ENCODE data around the gene NSUN7.
"Not testable (repeated sequence)": the region's sequence is repeated elsewhere in the genome, so short reads cannot be mapped to it uniquely, and the experiment has no call there.

The NSUN7 gene

DNA sequence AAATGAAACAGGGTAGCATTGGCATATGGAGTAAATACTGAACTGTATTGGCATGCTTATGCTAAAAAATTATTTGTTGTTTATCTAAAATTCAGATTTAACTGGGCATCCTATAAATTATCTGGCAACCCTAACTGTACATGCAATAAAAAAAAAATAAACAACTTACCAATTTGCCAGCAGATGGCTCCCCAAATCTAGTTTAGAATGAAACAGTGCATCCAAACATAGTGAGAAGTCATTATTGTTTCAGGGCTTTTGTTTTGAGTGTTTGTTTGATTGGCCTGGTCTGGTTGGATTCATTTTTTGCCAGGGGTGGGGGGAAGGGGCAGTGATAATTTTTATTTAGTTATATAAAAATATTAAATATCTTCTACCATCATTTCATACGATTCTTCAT lies 12.8 kb upstream of the NSUN7 start:
- peak; percentile 33 for DNase-seq

DNA sequence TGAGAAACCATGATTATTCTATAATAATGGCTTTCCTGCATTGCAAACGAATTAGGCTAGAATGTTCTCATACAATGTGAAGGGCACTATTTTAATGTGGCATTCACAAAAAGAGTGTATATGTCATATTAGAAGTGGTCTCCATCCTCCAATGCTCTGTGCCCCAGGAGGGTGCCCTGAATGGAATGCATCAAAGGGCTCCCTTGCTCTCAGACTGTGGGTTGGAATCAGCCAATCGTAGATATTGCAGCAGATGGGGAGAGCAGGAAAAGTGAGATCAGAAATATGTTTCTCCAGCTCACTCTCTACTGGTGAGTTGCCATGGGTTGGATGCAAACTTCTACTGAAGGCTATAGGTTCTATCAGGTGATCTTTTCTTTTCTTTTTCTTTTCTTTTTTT lies 11.9 kb upstream of the NSUN7 start:
- no peak for DNase-seq

GRCh38 chr4:40739347-40739746 lies 10.4 kb upstream of the NSUN7 start:
- no peak for DNase-seq

GRCh38 chr4:40744218-40744617 lies 5.5 kb upstream of the NSUN7 start:
- no peak for DNase-seq

GRCh38 chr4:40745285-40745984 lies 4.3 kb upstream of the NSUN7 start:
- no peak for DNase-seq

GRCh38 chr4:40747207-40747835 lies 2.4 kb upstream of the NSUN7 start:
- no peak for DNase-seq

DNA sequence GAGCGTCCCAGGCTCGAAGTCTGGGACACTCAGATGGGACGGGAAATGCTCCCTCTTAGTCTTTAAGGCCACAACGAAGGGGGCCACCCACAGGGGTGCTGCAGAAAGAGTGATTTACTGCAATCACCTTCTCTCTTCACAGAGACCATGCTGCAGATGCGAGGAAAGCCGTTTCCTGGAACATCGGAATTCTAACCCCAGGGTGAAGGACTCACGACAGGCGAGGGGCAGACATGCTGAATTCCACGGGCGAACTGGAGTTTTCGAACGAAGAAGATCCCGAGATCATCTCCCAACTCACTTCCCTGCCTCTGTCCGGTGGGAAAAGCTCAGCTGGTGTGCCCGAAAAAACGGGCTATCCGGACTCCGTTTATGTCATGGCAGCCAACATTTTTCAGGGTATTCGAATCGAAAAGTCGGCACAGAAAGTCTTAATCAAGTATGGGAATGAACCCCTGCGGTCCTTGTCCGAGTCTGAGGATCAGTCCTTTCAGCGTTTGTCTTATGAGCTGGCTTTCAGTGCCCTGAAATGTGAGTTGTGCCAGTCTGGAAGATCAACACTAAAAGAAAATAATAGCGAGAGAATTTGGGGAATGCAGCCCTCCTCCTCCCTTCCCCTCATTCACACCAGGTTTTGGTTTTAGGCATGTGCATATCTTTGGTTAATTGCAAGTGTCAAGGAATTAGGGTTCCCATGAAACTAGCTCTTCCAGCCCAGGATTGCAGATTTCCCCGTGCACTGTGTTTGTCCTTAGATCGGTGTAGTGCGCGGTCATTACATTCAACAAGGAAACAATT lies 905 bp downstream of the NSUN7 start:
- DNase-seq: no peak

GRCh38 chr4:40755616-40756015 lies 5.9 kb downstream of the NSUN7 start:
- DNase-seq: no peak

GRCh38 chr4:40763228-40763716 lies 13.5 kb downstream of the NSUN7 start:
- no peak for DNase-seq

DNA sequence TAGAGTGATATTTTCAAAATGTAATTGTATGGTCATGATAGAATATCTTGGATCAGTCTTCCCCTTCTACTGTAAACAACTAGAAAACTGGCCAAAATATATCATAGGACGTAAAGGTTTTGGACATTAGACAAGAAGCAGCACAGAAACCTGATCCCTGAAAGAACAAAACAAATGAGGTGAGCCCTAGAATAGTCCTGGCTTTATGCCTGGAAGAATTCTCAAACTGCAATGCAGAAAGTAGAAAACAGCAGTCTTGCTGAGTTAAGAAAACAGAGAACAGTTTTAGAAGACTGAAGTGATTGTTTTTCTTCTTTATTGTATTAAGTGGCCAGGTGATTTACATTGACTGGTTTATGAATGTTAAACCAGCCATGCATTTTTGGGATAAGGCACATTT lies 19.5 kb downstream of the NSUN7 start:
- DNase-seq: no peak

GRCh38 chr4:40778090-40778489 lies 28.3 kb downstream of the NSUN7 start:
- no peak for DNase-seq

DNA sequence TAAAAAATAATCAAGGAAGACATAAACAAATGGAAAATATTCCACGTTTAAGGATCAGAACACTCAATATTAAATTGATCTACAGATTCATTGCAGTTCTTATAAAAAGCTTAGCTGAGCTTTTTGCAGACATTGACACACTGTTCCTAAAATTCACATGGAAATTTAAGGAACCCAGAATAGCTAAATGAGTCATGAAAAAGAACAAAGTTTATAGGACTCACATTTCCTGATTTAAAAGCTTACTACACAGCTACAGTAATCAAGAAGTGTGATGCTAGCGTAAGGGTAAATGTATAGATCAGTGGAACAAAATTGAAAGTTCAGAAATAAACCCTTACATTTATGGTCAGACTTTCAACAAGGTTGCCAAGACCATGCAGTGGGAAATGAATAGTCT lies 33.1 kb downstream of the NSUN7 start:
- no peak for DNase-seq

DNA sequence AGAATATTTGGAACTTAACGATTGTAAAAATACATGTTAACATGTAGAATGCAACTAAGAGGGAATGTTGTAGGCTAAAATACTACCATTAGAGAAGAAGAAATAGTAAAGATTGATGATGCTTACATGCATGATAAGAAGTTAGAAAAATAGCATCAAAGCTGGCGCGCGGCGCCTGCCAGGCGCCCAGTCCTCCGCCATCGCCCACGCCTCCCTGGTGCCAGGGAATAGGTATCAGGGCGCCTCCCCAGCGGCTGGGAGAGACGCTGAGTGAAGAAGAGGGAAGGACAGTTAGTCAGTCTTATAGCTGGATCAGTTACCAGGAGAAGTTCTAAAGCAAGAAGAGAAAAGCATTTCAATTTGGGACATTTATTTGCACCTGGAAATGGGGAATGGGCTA lies 36.0 kb downstream of the NSUN7 start:
- no peak for DNase-seq

DNA sequence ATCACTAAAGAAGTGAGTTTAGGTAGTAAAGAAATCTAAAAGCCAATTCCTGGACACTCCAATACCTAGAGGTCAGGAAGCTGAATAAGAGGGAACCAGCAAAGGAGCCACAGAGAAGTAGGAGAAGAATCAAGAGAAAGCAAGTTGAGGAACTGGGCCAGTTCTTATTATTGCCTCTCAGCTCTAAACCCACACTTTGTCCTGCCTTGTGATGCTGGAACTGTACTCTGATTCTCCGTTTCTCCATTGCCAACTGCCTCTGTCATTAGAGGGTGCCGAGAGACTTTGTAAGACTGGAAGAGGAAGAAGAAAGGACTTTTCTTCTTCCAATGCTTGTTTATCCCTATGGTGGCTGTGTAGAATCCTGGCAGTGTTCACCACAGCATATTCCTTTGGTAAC lies 38.6 kb downstream of the NSUN7 start:
- DNase-seq: no peak

DNA sequence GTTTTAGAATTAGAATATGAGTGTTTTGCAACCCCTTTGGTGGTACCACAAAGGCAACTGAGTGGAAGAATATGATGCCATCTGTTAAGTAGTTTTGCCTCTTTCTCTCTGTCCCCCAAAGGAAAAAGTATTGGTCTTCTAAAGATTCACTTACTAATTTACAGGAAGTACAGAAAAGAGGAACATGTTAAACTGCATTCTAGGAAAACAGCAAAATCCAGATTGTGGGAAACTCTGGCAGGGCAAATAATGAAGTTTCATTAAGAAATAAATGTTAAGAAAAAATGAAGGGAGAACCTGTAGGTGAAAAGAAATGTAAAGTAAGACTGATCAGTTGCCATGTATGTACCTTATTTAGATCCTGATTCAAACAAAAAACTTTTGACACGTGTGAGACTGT lies 39.3 kb downstream of the NSUN7 start:
- no peak for DNase-seq

DNA sequence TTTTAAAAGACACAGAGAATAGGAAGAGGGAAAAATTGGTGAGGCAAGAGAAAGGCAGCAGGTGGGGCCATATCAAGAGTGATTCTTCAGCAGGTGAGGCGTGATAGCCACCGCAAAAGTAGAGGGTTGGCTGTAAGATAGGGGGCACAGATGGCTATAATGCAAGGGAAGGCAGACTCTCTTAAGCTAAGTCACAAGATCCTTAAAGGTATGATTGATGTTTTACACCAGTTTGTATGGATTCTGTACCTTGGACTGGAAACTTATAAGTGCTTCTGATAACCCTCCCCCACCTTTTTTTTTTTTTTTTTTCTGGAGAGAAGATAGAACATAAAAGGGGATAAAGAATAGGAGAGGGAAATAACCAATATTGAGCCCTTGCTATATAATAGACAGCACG lies 40.0 kb downstream of the NSUN7 start:
- DNase-seq: no peak

DNA sequence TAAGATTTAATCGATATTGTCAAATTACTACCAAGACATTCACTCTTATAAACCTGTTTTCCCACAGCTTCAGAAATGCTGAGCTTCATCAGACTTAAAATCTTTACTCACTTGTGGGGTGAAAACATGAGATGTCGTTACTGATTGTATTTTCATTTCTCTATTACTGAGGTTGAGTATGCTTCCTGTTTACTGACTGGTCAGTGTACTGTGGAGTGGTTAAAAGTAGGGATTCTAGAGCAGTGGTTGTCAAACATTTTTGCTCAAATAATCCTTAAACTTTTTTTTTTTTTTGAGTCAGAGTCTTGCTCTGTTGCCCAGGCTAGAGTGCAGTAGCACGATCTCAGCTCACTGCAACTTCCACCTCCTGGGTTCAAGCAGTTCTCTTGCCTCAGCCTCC lies 50.3 kb downstream of the NSUN7 start:
- DNase-seq: no peak

- DNase-seq: no peak
These were observed 54.8 kb downstream of the NSUN7 start for GRCh38 chr4:40804598-40804997.

DNA sequence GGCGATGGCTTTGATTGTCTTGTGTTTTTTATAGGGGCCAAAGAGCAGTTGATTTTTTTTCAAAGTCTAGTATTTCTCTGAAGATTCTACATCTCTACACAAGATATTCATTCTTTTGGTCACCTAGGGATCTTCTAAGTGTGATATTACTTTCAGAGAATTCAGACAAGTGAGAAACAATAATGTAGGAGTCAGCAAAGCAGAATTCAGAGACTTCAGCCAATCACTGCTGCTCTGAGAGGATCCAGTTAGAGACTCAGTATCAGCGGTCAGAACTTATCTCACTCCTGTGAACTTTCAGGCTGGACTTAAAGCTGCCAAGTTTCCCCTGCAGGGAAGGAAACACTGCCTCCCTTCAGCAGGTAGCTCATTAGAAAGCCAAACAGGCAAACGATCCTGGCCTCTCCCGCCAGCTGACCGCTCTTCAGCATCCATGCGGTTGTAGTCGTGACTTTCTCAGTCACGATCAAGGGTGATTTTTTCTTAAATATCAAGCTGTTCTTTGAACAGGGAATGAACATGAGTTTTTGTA lies 59.2 kb downstream of the NSUN7 start:
- DNase-seq: no peak

DNA sequence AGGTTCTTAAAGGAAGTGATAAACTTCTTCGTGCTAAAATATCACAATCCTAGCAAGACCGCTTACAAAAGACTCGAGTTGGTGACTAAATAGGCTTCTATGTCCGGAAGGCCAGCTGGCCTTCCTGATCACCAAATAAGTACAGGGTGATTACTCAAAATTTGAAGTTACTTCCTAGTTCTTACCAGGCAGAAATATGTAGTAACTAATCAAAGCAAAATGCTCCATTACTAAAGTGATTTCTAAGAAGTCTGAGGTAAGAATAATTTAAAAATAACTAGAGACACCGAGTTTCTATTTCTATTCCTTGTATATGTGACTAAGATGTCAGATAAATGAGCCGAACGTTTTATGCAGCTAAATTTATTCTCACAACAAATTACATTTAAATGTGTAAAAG lies 62.2 kb downstream of the NSUN7 start:
- no peak for DNase-seq

DNA sequence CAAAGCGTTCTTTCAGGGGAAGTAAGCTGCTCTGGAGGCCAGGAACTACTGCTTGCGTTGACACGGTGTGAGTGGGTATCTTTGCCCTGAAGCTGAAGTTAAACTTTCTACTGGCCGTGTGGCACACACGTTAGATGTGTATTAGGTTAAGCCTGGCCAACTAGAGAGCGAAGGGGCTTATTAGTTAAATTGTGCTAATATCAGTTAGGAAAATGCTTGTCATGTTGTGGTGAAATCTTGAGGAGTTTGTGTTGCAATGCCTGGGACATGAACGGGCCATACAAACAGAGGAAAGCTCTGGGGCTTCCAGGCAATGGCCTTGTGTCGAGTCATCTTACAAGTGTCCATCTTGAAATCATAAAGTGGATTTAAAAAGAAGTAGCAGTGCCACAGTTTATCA lies 62.6 kb downstream of the NSUN7 start:
- no peak for DNase-seq

DNA sequence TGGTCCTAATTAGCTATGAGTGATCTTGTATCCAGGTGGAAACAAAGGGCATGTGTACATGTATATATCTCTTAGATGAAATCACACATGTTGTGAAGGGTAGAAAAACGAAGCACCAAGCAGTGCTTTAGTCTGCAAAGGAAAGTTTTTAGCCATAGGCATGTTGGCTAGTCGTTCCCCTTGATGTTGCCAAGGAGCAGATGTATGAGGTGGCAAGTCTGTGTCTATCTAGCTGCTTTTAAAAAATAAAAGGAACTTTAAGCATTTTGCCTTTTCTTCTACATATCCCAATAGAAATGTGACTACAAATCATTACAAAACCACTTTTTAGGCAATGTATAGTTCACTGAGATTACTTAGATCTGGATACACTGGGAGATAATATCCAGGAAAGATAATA lies 63.1 kb downstream of the NSUN7 start:
- no peak for DNase-seq

DNA sequence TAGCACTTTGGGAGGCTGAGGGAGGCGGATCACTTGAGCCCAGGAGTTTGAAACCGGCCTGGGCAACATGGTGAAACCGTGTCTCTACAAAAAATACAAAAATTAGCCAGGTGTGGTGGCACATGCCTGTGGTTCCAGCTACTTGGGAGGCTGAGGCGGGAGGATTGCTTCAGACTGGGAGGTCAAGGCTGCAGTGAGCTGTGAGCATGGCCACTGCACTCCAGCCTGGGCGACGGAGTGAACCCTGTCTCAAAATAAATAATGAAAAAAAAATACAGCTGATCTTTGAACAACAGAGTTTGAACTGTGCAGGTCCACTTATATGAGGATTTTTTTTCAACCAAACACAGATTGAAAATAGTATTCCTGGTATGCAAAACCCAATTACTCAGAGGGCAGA lies 67.4 kb downstream of the NSUN7 start:
- not testable (repeated sequence) for DNase-seq

DNA sequence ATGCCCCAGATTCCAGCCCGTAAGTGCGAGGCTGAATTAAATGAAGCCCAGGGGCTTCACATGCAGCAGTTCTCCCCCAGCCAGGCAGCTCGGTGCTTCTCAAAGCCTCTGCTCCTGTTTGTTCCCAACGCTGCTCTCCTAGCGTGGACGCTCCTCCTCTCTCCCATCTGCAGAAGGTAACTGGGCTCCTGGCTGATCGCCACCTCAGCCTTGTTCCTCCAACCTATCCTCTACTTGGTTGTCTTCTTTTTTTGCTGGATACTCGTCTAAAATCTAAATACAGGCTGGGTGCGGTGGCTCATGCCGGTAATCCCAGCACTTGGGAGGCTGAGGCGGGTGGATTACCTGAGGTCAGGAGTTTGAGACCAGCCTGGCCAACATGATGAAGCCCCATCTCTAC lies 70.3 kb downstream of the NSUN7 start:
- DNase-seq: no peak
